Middle frontal gyrus (tissue), 1 donor: ENCODE measurements around the gene CYTH3.
"Not testable (repeated sequence)": the region's sequence is repeated elsewhere in the genome, so short reads cannot be mapped to it uniquely, and the experiment has no call there.

ENCODE experiments used
- DNase-seq: peaks from one replicate; pipeline ENCODE4 v3.0.0-alpha.2; 2015; ENCODE audit warnings: low spot score; ENCODE audit errors: extremely low spot score

CYTH3 gene

DNA sequence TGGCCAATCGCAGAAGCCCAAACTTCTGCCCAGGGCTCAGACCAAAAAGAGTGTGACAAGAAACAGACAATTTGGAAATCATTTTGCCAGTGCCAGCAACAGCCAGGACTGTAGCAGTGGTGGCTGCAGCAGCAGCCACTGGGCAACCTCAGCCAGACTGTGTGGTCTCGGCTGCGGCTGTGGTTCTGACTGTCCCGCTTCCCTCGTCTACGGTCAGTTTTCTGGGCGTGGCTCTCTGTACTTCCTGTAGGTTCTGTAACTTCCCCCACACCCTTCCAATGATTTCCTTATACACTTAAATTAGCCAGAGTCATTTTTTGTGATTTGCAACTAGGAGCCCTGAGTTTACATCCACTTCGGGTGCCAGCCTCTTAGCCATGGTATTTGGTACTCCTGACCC lies 39.9 kb downstream of the CYTH3 start:
- no peak for DNase-seq

- no peak for DNase-seq
Measured at GRCh38 chr7:6232116-6232515, 40.3 kb downstream of the CYTH3 start.

GRCh38 chr7:6231184-6231583 lies 41.2 kb downstream of the CYTH3 start:
- no peak for DNase-seq

DNA sequence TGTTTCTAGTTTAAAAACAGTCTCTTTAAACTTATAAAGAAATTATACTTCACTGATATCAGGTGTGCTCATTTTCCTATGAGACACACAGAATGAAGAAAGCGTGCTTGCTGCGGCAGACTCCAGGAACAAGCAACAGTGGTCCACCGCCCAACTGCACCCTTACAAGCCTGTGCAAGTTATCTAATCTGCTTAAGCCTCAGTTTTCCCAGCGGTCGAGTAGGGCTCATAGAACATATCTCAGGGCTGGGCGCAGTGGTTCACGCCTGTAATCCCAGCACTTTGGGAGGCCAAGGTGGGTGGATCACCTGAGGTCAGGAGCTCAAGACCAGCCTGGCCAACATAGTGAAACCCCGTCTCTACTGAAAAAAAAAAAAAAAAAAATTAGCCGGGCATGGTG lies 43.1 kb downstream of the CYTH3 start:
- not testable (repeated sequence) for DNase-seq

- DNase-seq = no peak
Measured at GRCh38 chr7:6228361-6229229, 43.8 kb downstream of the CYTH3 start.

DNA sequence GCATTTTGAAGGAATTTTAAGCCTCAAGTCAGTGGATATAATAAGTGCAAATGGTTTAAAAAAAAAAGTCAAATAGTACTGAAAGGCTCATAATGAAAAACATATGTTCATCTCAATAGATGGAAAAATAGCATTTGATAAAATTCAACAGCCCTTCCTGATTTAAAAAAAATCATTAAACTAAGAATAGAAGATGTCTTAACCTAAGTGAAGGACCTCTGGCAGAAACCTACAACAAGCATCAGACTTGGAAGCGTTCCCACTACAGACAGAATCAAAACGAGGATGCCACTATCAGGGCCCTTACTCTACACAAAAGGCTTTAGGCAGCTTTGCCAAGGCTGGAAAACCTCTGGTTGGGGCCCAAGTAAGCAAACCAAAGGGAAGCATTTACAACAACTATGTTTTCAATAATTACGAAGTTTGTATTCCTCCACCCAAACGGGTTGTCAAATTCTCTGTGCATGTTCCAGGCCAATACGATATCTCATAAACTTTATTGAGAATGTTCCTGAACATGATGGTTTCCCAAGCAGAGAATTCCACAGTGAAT lies 45.1 kb downstream of the CYTH3 start:
- no peak for DNase-seq

DNA sequence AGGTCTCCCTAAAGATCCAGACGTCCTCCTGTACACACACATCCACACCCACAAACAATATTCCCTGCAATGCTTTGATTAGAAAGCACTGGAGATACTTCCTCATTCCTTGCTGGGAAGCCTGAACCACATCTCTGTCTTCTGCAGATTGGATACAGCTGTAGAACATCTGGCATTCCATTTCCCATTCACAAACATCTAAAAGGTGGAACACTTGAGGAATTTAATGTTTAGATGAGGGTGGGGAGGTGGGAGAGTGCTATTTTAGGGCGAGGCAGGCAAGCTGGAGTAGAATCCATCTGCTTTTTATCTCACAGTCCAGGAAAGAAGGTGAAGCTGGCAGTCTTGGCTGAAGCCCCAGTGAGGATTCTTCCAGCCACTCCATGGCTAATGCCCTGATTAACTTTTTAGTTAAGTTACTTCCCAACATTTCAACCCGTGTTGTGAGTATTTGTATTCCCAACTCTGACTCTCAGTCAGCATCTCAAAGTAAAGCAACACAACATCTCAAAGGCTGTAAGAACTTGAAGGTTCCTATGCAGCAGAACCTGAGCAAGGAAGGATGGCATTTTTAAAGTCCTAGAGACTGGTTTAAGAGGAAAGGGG lies 46.1 kb downstream of the CYTH3 start:
- no peak for DNase-seq

- not testable (repeated sequence) for DNase-seq
Measured at GRCh38 chr7:6223411-6223810, 49.0 kb downstream of the CYTH3 start.

- not testable (repeated sequence) for DNase-seq
Measured at GRCh38 chr7:6223010-6223409, 49.4 kb downstream of the CYTH3 start.

GRCh38 chr7:6221340-6222319 lies 50.8 kb downstream of the CYTH3 start:
- DNase-seq = no peak

DNA sequence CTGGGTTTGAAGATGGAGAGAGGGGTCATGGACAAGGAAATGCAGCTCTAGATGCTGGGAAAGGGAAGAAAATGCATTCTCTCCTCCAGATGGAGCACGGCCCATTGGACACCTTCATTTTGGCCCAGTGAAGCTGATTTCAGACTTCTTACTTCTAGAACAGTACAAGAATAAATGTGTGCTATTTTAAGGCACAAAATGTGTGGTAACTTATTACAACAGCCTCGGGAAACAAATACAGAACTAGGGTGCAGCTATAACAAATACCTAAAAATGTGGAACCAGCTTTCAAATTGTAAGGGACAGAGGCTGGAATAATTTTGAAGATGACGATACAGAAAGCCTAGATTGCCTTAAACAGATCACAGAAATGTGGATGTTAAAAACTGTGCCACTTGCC lies 54.1 kb downstream of the CYTH3 start:
- DNase-seq = no peak

DNA sequence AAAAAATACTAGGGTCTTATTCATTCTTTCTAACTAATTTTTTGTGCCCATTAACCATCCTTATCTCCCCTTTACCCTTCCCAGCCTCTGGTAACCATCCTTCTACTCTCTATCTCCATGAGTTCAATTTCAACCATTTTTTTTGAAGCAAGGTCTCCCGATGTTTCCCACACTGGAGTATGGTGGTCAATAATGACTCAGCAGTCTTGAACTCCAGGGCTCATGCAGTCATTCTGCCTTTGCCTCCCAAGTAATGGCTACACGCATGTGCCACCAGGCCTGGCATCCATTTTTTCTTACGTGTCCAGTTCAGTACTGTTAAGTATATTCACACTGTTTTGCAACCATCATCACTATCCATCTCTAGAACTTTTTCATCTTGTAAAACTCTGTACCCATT lies 60.4 kb downstream of the CYTH3 start:
- no peak for DNase-seq

DNA sequence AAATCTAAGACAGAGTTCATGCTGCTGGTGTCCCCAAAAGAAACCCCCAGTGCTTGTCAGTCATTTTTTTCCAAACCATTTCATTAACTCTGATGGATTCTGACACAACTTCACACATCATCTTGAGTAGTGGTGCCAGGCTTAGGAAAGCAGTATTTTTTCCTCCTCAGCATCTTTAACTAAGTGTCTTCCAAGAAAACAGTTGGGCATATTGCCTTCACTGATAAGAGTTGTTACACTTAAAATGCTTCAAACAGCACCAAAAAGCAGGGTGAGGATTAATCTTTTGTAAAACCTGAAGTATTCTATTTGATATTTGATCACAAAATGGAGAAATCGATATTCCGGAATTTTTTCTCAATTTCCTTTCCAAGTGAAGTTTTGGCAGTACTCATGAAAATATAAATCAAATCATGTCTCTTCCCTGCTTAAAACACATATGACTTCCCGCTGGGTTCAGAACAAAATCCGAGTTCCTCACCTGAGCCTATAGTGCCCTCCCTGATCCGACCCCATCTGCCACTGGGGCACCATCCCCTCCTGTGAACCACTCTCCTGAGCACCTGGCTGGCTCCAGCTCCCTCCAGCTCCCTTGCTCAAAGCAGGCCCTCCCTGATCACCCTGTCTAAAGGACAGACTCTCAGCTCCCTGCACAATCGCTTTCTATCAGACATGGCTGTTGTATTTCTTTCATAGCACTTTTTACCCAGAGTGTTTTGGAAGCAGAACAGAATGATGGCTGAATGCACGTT lies 61.6 kb downstream of the CYTH3 start:
- DNase-seq = no peak

DNA sequence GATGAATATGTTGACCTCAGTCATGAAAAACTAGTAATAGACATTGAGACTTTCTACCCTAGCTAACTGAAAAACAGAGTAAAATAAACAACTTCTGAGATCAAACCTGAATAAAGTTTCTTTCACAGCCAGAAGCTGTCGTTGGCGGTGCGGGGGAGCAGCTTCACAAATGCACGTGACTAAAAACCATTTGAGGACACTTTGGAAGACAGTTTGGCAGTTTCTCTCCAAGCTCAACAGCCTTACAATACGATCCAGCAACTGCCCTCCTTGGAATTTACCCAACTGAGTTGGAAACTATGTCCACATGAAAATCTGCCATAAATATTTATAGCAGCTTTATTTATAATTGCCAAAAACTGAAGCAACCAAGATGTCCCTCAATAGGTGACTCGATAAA lies 63.1 kb downstream of the CYTH3 start:
- no peak for DNase-seq

- DNase-seq = no peak
Measured at GRCh38 chr7:6208573-6209328, 63.7 kb downstream of the CYTH3 start.

- DNase-seq = no peak
Measured at GRCh38 chr7:6205971-6206660, 66.3 kb downstream of the CYTH3 start.

- DNase-seq = no peak
Measured at GRCh38 chr7:6203381-6203780, 69.0 kb downstream of the CYTH3 start.

- DNase-seq = no peak
Measured at GRCh38 chr7:6202117-6202516, 70.3 kb downstream of the CYTH3 start.

DNA sequence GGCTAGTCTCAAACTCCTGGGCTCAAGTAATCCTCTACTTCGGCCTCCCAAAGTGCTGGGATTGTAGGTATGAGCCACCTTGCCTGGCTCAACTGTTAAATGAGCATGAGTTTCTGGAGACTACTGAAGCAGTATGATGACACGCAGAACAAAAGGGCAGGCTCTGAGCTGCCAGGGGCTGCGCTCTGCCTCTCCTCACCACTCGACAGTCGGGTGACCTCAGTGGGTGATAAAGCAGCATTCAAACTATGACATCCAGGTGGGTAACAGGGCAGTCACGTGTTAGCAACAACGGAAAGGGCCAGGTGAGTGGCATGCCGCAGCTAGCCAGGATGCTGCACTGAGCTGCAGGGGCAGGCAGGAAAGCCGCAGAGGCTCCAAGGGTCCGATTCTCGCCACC lies 71.5 kb downstream of the CYTH3 start:
- DNase-seq = no peak
